Endothelial cell of umbilical vein (primary cell): Measurements from ENCODE around the gene ULK4.

Experiments
- EZH2 ChIP-seq: IDR thresholded peaks from 2 replicates; pipeline ENCODE4 v1.6.1; 2012; ENCODE audit warnings: borderline replicate concordance, low read depth, mild to moderate bottlenecking, moderate library complexity, low read length, inconsistent platforms; ENCODE audit not compliant: severe bottlenecking
- FOS ChIP-seq: IDR thresholded peaks from 2 replicates; pipeline ENCODE4 v1.6.1; 2011; ENCODE audit warnings: mild to moderate bottlenecking, low read length, moderate library complexity, borderline replicate concordance; ENCODE audit not compliant: insufficient read depth
- POLR2A ChIP-seq: IDR thresholded peaks from 2 replicates; pipeline ENCODE4 v1.6.1; 2012; ENCODE audit warnings: low read depth, mild to moderate bottlenecking, control low read depth, low read length
- POLR2AphosphoS5 ChIP-seq: IDR thresholded peaks from 2 replicates; pipeline ENCODE4 v1.6.1; 2012; ENCODE audit warnings: low read depth, mild to moderate bottlenecking, control low read depth, low read length, moderate library complexity; ENCODE audit not compliant: insufficient read depth
- TF ChIP-seq, protein P1 (sequence below), 2 donors: IDR thresholded peaks; 1 replicate in 1 of 2; 2 replicates in 1 of 2; pipeline ENCODE4 v1.5.1; 2011; ENCODE audit warnings: low read length in 2 of 2, mild to moderate bottlenecking in 2 of 2, moderate library complexity in 2 of 2, control low read depth in 1 of 2, inconsistent platforms in 1 of 2, low read depth in 1 of 2; ENCODE audit not compliant: insufficient read depth in 1 of 2; ENCODE audit errors: extremely low read depth in 1 of 2

DNA sequence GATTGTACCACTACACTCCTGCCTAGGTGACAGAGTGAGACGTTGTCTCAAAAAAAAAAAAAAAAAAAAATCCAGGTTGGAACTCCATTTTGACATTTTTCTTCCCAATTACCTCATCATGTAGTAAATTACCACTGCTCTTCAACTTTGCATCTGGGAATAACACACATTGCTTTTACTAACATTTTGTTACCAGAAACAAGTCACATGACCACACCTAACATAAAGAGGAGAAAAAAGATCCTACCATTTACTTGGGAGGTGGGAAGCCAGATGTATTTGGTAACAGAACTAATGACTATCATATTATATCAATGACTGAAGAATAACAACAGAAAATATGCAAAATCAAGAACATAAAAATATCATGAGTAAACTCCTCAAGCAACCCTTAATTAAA lies 49.6 kb downstream of the ULK4 start:
- TF ChIP-seq, protein P1, sequence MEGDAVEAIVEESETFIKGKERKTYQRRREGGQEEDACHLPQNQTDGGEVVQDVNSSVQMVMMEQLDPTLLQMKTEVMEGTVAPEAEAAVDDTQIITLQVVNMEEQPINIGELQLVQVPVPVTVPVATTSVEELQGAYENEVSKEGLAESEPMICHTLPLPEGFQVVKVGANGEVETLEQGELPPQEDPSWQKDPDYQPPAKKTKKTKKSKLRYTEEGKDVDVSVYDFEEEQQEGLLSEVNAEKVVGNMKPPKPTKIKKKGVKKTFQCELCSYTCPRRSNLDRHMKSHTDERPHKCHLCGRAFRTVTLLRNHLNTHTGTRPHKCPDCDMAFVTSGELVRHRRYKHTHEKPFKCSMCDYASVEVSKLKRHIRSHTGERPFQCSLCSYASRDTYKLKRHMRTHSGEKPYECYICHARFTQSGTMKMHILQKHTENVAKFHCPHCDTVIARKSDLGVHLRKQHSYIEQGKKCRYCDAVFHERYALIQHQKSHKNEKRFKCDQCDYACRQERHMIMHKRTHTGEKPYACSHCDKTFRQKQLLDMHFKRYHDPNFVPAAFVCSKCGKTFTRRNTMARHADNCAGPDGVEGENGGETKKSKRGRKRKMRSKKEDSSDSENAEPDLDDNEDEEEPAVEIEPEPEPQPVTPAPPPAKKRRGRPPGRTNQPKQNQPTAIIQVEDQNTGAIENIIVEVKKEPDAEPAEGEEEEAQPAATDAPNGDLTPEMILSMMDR (IDR thresholded peaks at IDR 0.05; ENCODE audit: extremely low read depth in 1 of 2, insufficient read depth in 1 of 2, low read depth in 1 of 2, low read length in 2 of 2): no peak
- no peak for TF ChIP-seq EZH2
- no peak for TF ChIP-seq POLR2AphosphoS5
- TF ChIP-seq FOS: no peak
- TF ChIP-seq POLR2A: no peak
